Measurements from ENCODE around the gene SNX32.

The SNX32 gene

DNA sequence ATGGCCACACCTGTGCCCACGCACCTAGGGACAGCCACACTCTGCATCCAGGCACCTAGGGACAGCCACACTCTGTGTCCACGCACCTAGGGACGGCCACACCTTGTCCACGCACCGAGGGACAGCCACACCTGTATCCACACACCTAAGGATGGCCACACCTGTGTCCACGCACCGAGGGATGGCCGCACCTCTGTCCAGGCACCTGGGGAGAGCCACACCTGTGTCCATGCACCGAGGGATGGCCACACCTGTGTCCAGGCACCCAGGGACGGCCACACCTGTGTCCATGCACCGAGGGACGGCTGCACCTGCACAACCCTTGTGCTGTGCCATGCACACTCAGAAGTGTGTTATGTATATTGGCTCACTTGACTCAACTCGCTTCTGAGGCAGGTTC, 36.1 kb upstream of the SNX32 start:
- DNase-seq (ENCODE audit: low read depth): no peak

DNA sequence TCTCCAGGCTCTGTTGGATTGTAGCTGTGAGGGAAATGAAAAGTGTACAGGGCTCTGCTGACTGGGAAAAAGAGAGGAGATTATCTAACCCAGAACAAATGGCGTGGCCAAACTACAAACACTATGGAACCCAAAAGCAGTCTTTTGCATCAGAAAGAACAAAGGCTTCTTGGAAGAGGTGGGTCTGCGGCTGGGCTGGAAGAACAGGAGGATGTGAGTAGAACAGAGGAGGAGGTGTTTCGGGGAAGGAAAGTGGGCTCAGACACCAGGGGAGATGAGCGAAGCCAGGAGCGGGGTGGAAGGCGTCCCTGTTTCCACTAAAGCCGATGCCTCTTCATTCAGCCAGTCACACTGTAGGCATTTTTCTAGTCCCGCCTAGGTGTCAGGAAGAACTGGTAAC, 34.9 kb upstream of the SNX32 start:
- no peak for DNase-seq (ENCODE audit: low read depth)

DNA sequence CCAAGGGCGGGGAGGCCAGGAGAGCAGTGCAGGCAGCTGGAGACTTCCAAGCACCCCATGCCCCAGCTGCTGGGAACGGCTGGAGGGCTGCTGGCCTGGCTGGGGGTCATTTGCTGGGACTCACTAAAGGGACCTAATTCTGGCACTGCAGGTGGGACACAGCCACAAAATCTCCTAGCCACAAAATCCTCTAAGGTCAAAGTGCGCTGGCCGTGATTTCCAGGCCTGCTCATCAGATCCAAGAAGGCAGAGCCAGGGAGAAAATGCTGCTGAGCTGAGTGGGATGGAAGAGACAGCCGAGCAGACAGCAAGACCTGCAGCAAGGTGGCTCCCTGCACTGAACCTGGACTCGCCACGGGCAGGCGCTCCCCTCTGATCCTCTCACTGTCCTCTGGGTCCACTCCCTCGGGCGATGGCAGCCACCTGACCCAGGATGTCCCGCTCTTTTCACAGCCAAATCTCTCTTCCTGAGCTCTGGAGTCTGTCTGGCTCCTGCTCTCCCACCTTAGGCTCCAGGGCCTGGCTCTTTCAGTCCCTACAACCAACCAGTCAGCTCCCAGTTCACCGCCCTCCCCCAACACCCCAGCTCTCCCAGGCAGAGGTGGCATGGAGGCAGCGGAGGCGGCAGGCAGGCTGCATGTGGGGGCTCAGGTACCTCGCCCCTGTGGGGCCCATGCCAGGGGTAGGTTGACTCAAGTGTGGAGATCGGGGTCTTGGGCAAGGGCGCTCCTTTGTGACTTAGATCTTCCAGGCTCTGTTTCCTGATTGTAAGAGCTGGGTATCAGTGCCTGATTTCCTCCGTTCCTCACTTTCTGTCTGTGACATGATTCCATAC, 32.4 kb upstream of the SNX32 start:
- DNase-seq (ENCODE audit: low read depth): no peak

DNA sequence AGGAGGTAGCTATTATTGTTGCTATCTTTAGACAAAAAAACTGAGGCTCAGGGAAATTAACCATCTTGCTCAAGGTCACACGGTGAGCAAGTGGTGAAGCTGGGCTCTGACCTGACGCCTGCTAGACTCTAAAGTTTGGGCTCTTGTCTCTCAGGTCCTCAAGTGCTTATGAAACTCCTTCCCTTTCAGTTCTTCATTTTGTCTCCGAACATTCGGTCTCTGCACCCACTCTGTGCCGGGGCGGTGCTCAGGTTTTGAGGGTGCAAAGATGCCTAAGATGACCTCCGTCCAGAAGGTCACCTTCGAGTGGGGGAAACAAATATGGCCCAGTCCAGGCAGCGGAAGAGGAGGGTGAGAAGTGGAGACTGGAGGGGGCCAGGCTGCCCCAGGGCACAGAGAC, 30.9 kb upstream of the SNX32 start:
- no peak for DNase-seq (ENCODE audit: low read depth)

DNA sequence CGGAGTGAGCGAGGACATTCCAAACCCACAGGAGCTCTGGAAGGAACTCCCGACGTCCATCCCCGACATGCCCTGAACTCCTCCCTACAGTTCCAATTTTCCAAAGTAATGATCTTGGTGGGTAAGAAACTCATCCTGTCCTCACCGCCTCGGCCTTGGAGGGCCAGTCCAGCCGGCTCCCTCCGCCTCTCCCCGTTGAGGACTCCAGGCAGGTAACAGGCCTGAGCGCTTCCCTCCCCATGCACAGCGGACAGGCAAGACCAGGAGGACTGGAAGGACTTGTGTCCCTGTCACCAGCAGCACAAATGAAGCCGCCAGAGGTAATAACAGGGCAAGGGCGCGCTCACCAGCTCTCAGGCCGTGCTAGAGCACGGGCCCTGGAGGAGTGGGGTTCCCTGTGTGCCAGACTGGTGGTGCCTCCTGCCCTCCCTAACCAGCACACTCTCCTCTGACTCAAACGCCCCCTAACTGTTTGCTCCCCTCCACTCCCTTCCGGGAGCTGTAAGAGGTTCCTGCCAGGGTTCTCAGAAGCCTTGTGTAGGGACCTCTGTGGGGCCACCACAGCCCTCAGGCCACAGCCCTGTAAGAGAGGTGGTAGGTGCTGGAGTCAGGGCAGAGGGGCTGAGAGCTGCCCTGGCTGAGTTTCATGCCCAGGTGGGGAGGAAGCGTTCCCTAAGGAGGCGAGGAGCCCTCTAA, 29.8 kb upstream of the SNX32 start:
- DNase-seq (ENCODE audit: low read depth): no peak

DNA sequence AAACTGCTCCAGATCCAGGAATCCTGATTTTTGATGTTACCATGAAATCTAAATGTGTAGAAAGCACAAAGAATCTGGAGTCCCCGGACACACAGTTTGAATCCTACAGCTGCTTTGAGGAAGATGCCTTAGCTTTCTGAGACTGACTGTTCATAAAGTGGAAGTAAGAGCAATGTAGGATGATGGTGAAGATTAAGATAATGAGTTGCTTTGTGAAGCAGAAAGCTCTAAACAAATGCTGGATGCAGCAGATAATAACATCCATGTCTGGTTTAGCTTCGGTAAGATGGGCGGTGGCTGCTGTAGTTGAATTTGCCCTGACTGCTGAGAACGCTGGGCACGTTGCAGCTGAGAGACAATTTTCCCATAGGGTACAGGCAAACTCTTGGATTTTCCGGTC, 26.8 kb upstream of the SNX32 start:
- no peak for DNase-seq (ENCODE audit: low read depth)

DNA sequence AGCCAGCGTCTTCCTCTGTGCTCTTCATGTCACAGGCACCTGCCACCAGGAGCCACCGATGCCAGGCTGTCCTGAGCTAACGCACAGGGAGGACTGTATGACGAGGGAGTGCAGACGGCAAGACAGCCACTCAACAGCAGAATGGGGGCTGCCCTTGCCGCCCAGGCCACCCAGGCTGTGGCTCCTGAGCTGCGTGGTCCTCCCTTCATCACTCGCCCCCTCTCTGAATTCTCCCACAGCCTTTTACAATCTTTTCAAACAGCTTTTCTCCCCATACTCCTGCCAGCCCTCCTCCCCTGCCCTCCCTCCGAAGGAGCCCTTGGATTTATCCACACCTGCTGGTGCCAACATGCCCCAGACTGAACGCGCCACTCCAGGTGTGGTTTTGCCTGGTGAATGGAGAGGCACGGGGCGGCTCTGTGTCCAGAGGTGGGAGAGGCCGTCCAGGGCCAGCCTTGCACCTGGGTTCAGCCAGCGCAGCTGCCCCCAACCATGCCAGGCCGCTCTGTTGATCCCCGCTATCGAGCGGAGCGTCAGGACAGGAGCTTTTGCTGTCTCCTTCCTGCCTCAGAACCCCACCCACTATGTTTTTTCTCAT, 24.9 kb upstream of the SNX32 start:
- DNase-seq (ENCODE audit: low read depth): no peak

DNA sequence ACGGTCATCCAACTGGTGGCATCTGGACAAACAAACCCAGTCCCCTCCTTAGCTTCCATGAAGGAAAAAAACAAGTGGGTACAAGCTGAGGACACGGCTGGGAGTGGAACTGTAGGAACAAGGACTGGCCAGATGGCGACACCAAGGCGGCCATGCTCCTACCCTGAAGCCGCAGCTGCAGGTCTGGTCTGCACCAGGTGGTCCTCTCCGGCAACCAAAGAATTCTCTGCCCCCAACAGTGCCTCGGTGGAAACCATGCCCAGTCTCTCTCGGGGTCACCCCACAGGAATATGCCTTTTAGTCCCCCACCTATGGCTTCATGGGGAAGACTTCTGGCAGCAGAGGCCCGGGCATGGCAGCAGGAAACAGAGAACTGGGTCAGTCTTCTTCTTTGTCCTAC, 24.3 kb upstream of the SNX32 start:
- DNase-seq (ENCODE audit: low read depth): no peak

DNA sequence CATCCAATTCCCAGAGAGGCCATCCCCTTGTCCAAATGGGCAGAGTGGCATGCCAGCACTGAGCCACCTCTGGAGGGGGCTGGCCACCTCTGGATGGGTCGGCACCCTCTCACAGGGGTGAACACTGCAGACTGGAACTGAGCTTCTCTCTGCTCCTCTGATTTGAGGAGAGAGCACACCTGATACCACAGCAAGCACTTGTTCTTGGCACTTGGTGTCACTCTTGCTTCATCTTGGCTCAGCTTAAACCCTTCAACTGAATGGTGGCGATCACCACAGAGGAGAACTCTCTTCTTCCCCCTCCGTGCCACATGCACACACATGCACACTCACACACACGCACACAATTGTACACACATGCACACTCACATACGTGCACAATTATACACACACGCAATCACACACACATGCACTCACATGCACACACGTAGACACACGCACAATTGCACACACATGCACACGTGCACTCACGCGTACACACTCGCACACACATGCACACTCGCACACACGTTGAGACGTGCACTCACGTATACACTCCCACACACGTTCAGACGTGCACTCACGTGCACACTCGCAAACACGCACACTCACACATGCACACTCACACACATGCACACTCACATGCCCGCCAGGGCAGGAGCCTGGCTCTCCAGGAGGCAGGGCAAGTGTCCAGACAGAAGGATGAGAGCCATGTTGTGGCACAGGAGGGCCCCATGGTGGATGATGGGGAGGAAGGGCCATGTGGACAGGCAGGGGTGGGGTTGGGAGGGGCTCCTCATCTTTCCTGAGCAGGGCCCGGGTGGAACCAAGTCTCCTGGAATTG, 23.5 kb upstream of the SNX32 start:
- DNase-seq (ENCODE audit: low read depth): no peak

DNA sequence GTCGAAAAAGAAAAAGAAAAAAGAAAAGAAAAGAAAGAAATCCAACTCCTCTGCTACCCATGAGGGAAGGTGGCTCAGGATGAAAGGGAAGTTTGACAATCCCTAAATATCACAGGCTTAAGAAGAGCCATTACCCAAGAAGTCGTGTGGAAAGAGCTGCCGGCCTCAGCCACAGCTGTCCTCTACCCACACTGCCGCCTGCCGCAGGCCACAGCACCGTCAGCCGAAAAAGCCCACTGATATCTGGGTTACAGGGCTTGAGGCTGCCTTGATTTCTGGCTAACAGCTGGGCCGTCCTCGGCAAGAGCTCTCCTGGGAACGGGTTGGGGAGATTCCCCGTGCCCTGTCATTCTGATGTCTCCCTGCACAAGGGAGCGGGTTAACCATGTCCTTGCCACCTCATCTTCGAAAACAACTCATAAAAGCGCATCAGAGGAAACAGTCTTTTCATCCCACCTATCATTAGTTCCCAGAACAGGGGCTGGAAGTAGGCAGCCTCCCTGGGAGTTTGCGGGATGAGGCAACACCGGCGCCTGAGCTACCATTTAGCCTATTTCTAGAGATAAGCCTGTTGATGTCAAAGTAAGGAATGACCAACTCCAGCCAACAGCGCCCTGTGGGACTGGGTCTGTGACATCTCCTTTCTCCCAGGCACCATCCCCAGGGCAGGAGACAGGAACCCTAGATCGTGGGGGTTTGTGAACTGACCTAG, 21.8 kb upstream of the SNX32 start:
- DNase-seq (ENCODE audit: low read depth): no peak

DNA sequence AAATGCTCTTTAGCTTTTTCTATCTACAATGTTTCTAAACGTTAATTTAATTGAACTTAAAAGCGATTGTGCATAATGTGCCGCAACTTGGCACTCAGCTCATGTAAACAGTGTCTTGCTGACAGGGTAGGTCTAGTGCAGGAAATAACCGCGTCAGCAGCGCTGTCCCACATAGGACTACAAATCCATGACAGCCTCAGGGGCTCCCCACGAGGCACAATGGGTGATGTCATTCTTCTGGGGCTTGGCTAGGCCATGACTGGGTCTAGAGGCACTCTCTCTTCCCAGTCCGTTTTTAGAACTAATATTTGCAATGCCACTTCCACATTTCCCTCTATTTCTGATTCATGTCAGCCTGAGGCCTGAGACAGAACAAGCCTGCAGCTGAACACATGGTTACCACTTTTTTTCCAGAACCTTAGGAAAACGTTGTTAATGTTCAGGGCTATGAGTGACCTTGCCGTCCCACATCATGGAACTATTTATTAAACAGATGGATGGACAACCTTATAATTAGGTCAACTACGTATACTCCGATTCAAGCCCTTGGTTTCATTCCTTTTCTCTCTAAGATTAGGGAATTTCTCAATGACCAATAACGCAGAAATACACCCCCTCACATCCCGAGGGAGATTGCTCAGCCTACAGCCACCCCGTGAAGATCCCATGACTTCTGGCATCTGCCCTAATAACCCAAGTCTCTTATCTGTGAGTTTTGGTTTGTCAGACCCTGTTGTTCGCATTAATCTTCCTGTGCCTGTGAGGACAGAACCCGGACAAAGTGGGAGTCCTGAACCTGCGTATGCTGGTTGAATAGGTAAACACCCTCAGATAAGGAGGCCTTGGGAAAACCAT, 19.4 kb upstream of the SNX32 start:
- DNase-seq (ENCODE audit: low read depth): no peak

DNA sequence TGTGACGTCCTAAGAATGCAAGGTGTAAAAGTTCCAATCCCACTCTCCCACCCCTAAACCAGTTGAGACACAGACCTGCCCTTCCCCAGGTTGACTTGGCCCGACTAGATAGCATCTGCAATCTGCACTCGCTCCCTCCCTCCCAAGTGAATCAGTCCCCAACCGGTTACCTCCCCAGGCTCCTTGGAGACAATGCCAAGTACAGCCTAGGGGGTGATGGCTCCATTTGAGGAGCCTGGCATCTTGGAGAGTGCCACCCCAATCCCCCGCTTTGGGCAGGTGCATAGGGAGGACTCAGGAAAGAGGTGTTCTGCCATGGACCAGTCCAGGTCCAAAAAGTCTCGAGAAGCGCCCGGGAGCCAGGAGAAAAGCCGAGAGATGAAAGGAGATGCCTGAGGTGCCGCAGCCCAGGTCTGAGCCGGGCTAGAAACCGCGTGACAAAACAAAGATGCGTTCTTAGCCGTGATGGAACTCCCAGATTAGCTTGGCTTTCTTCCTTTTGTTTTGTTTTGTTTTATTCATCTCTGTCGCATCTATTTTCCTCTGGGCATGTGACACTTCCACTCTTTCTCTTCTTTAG, 18.7 kb upstream of the SNX32 start:
- no peak for DNase-seq (ENCODE audit: low read depth)

DNA sequence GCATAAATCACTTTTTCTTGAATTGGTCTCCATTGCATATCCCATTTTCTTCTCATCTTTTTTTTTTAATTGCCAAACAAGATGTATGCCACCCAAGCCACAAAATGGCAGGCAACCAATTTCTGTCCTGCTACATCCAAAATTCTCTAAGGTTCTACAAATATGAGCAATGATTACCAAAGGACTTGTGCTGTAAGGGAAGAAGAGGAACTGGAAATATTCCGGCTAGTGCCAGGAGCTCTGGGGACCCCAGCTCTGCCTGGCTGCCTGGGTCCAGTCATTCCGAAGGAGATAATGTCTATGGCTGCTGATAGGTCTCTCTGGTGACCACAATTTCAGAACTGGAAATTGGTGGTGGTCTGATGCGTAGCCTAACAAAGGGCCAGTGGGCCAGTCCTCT, 17.1 kb upstream of the SNX32 start:
- DNase-seq (ENCODE audit: low read depth): no peak

DNA sequence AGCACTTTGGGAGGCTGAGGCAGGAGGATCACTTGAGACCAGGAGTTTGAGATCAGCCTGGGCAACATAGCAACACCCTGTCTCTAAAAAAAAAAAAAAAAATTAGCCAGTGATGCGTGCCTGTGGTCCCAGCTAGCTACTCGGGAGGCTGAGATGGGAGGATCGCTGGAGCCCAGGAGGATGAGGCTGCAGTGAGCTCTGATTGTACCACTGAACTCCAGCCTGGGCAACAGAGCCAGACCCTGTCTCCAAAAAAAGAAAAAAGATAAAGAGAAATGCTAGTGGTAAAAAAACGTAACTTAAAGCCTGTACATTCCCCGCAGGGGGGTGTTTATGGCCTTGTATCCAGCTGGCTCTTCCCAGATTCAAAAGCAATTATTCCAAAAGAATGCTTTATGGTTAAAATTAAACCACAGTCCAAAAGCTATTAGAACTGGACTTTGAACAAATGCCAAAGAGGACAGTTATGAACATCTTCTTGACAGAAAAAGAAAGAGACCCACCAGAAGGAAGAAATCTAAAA, 16.4 kb upstream of the SNX32 start:
- no peak for DNase-seq (ENCODE audit: low read depth)

DNA sequence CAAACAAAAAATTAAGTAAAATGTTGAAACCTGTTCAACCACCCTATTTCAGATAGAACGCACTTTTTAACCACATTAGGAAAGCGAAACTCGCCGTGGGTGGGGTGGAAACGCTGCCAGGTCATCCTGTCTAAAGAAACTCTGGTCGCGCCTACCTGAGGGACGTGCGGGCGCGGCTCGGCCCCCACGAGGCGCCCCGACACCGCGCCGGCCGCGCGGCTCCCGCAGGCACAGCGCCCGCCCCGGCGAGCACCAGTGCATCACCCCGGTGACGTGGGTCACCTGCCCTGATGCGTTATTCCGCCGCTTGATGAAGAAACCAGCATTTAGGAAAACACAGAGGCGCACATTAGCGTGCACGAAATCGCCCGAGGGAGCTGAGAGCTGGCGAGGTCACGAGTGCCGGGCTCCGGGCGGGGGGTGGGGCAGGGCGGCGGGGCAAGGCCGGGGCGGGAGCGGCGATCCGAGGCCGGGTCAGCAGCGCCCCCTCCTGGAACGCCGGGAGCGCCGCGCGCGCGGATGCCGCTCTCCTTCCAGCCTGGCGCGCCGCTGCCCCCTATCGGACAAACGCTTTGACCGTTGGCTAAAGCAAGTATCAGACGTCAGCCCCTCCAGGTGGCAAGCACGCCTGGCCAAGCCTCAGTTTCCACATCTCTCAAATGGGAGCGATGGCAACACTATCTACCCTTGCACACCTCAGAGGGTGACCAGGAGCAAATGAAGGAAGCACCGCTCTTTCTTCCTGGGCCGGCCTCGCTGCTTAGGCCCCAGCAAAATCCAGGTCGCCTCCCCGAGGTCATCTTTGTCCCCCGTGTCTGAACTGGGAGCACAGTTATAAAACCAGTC, 15.7 kb upstream of the SNX32 start:
- peak; percentile 17 for DNase-seq (ENCODE audit: low read depth)

DNA sequence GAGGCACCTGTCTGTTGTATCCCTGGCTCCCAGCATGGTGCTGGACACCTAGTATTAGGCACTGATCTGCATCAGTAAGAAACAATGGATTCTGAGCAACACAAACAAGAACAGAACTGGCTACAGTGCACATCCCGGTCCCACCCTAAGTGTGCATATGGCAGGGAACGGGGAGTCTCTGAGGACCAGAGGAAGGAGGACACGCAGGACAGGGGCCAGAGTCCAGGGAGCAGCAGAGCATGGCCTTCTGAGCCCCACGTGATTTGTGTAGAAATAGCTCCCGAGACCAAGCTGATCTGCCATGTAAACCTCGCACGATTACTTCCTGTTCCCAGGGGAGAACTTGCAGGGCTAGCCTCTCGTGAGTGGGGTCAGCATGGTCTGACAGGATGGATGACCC, 12.7 kb upstream of the SNX32 start:
- DNase-seq (ENCODE audit: low read depth): no peak

DNA sequence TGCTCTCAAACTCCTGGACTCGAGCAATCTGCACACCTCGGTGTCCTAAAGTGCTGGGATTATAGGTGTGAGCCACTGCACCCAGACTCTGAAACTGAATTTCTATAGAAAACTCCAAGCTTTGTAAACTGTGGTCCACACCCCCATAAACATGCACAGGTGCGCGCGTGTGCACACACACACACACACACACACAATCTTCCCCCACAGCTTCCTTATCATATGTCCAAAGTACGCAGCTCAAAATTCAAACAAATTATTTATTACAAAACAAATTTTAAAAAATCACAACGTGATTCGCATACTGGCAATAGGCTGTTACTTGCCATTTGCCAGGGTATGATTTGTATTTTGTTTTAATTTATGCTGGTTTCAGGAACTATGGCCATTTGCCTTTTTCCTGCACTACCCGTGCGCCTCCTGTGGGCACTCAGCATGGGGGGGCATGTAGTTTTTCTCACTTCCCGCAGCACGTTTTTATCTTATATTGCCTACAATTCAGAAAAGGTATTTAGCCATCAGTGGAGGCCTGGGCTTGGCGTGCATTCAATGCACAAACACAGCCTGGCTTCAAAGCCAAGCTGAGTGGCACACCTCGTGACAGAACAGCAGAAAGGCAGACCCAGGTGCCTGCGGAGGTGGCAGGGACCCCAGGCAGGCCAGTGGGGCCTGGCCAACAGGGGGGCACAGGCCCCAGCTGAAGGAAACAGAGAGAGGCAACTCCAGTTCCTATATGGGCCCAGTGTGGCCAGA, 10.8 kb upstream of the SNX32 start:
- DNase-seq (ENCODE audit: low read depth): no peak

DNA sequence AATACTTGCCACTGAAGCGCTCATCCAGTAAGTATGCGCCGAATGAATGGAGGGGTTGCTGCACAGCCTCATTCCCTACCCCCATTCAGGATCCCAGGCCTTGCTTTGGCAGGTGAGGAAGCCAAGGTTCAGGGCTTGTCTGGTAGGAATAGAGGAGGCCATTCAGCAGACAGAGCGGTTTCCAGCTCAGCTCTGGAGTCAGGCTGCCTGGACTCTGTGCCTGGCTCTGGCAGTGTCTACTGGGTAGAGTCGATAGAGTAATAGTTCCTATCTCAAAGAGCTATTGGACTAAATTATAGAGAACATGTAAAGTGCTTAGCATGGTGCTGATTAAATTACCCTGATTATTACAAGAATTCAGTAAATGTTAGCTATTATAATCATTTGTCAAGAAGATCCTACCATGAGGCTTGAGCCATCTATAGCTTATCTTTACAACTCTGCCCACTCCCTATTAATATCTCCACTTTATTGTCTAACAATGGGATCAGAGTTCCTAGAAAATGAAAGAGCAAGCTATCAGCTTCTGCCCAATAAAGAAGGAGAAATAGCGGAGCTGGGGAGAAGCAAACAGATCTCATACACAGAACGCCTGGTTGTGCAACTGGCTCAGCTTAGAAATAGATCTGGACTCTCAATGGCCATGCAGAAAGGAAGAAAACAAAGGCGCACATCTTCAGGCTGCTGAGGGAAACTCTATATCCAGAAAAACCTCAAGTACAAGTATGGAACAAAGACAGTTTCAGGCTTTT, 6.6 kb upstream of the SNX32 start:
- no peak for DNase-seq (ENCODE audit: low read depth)
